Cardiac fibroblast (primary cell): ENCODE results near the gene CFAP410.

Experiments
- DNase-seq, 2 donors: peaks; one replicate each; pipeline versions ENCODE4 v3.0.0 to v3.0.0-alpha.2; 2010; ENCODE audit warnings: low read depth in 2 of 2
- H3K4me3 ChIP-seq, 2 donors: replicated peaks in 1 of 2; 1 replicate in 1 of 2; 2 replicates in 1 of 2; pipeline ENCODE4 v1.5.1; 2011; ENCODE audit warnings: low read depth in 2 of 2, low read length in 2 of 2, mild to moderate bottlenecking in 2 of 2, moderate library complexity in 1 of 2
- CTCF ChIP-seq: IDR thresholded peaks from one replicate; pipeline ENCODE4 v1.5.1; 2011; ENCODE audit warnings: low read depth, mild to moderate bottlenecking, low read length, inconsistent platforms

CFAP410 gene

GRCh38 chr21:44356160-44356559, 17.0 kb upstream of the CFAP410 start:
- no peak for DNase-seq
- no peak overlapping the region for H3K4me3 ChIP-seq
- no peak for TF ChIP-seq CTCF

- H3K4me3 ChIP-seq = no peak overlapping the region
- TF ChIP-seq CTCF = no peak
- DNase-seq = no peak
Observed at GRCh38 chr21:44354775-44355771, 15.9 kb upstream of the CFAP410 start.

GRCh38 chr21:44354001-44354405, 14.8 kb upstream of the CFAP410 start:
- TF ChIP-seq CTCF = no peak
- H3K4me3 ChIP-seq = no peak overlapping the region
- peak in 1 of 2 donors; percentile 35 for DNase-seq

- no peak for TF ChIP-seq CTCF
- H3K4me3 ChIP-seq = no peak within 1 kb of the TSS
- peak; percentile 43 to 54 for DNase-seq
Observed at GRCh38 chr21:44353191-44353970, 14.2 kb upstream of the CFAP410 start, which contains the start of gene TRPM2. TRPM2 (plus strand) TSS chr21:44353621; CDS start chr21:44353701, 80 bp downstream.

- no peak overlapping the region for H3K4me3 ChIP-seq
- no peak for DNase-seq
- TF ChIP-seq CTCF = no peak
Observed at GRCh38 chr21:44352253-44352860, 13.2 kb upstream of the CFAP410 start.

GRCh38 chr21:44351535-44352252, 12.5 kb upstream of the CFAP410 start:
- H3K4me3 ChIP-seq = no peak overlapping the region
- no peak for DNase-seq
- no peak for TF ChIP-seq CTCF
